Stimulated activated CD8-positive, alpha-beta memory T cell treated with anti-CD3 and anti-CD28 coated beads, Interleukin-15, amount 100 ng/mL, for 48 hours (primary cell): Measurements from ENCODE around the gene LUM.

ENCODE experiments used
- DNase-seq, 2 donors: peaks; one replicate each; pipeline ENCODE4 v3.0.0-alpha.2; 2020; ENCODE audit warnings: low read depth in 2 of 2

The LUM gene

GRCh38 chr12:91074154-91074709 is 37.1 kb downstream of the LUM start:
- no peak for DNase-seq

- no peak for DNase-seq
Measured at GRCh38 chr12:91073426-91073825, 37.9 kb downstream of the LUM start.

- no peak for DNase-seq
Measured at GRCh38 chr12:91072931-91073330, 38.4 kb downstream of the LUM start.

GRCh38 chr12:91070936-91071335 is 40.4 kb downstream of the LUM start:
- no peak for DNase-seq

GRCh38 chr12:91065396-91065795 is 45.9 kb downstream of the LUM start:
- DNase-seq: no peak

- no peak for DNase-seq
Measured at GRCh38 chr12:91064640-91065039, 46.7 kb downstream of the LUM start.

- no peak for DNase-seq
Measured at GRCh38 chr12:91061091-91061490, 50.2 kb downstream of the LUM start.

- no peak for DNase-seq
Measured at GRCh38 chr12:91059211-91059610, 52.1 kb downstream of the LUM start.

GRCh38 chr12:91058786-91059185 is 52.5 kb downstream of the LUM start:
- DNase-seq: no peak

- DNase-seq: no peak
Measured at GRCh38 chr12:91057368-91058165, 53.7 kb downstream of the LUM start, which contains the start of gene KERA. TSS of gene KERA (minus strand) at chr12:91058024. CDS start at chr12:91056281, 1,743 bp downstream.

GRCh38 chr12:91056488-91056887 is 54.8 kb downstream of the LUM start:
- DNase-seq: no peak

- DNase-seq: no peak
Measured at GRCh38 chr12:91055976-91056375, 55.3 kb downstream of the LUM start.

GRCh38 chr12:91053951-91054715 is 57.2 kb downstream of the LUM start:
- no peak for DNase-seq
